Esophagus squamous epithelium (tissue), 5 donors: ENCODE data around the gene AMZ1. TPM values are rescaled to one million over a fixed set of nuclear protein-coding genes. Genes with fewer than 3 reads are reported as not detected.

Experiments used
- DNase-seq: peaks from one replicate; lab custom pipeline; 2025; lab: John Stamatoyannopoulos, UW
- H3K27ac ChIP-seq, 4 donors: fragments of 200-600 bp; sonication (generic); one replicate each; pipeline ENCODE4 v1.5.1; 2016 to 2019; ENCODE audit warnings: mild to moderate bottlenecking in 1 of 4
- H3K27me3 ChIP-seq, 4 donors: fragments of 200-600 bp; sonication (generic); 1 replicate in 3 of 4; 2 replicates in 1 of 4; pipeline versions ENCODE4 v1.5.1 to v1.6.0; 2017 to 2021; ENCODE audit warnings: antibody characterized with exemption in 1 of 4
- H3K36me3 ChIP-seq, 3 donors: fragments of 200-600 bp; sonication (generic); one replicate each; pipeline ENCODE4 v1.5.1; 2016 to 2019
- H3K4me1 ChIP-seq, 3 donors: fragments of 200-600 bp; sonication (generic); one replicate each; pipeline ENCODE4 v1.5.1; 2017 to 2019
- H3K4me3 ChIP-seq, 4 donors: fragments of 200-600 bp; sonication (generic); 1 replicate in 3 of 4; 2 replicates in 1 of 4; pipeline ENCODE4 v1.5.1; 2016 to 2019; ENCODE audit warnings: mild to moderate bottlenecking in 2 of 4, moderate library complexity in 1 of 4
- H3K9me3 ChIP-seq, 3 donors: fragments of 200-600 bp; sonication (generic); one replicate each; pipeline ENCODE4 v1.5.1; 2016 to 2019
- CTCF ChIP-seq, 6 experiments: fragments of 450-650 bp in 4 of 6; fragments of 200-600 bp in 2 of 6; sonication (generic) in 2 of 6; IDR thresholded peaks; one replicate each; pipeline ENCODE4 v1.5.1; 2016 to 2019; ENCODE audit warnings: antibody characterized with exemption in 6 of 6, mild to moderate bottlenecking in 4 of 6, moderate library complexity in 4 of 6
- POLR2A ChIP-seq, 4 donors: fragments of 450-650 bp; IDR thresholded peaks; one replicate each; pipeline ENCODE4 v1.6.1; 2017; ENCODE audit warnings: antibody characterized with exemption in 4 of 4, mild to moderate bottlenecking in 4 of 4, moderate library complexity in 3 of 4
- WGBS, 2 donors: methylation state at CpG; one replicate each; pipeline ENCODE4 v1.1.5; 2018; 5-methylcytosine and 5-hydroxymethylcytosine counted together
- intact Hi-C: fragments of 100-400 bp; cut with DNase I; formaldehyde crosslinking; loops from one replicate; pipeline ENCODE4 v1.15.0; 2022
- total RNA-seq, 4 donors: library from RNA; depleted of rRNA; stranded (reverse); fragments of >200 nt; gene quantifications; one replicate each; pipeline ENCODE4 v1.1.0, GENCODE V29; 2016
- donor health status: DM: yes; HTN: yes; CAD: no.

The AMZ1 gene
- total RNA-seq, 4 donors from 2014 or later = 0.12 to 0.19 TPM; not detected in 2

- Histone ChIP-seq H3K36me3 (peaks cover 0 to 20% (median 0%) of the 10 kb centered on the region in 3 donors), H3K27me3 (no peaks in the 10 kb centered on the region), H3K9me3 (peaks cover 0 to 10% (median 0%) of the 10 kb centered on the region in 3 donors), H3K4me3 (no peak overlapping the region), H3K27ac (peak overlapping the region in 3 of 4 donors; percentile 47 to 70 (median 53)), H3K4me1 (peaks cover 17 to 59% (median 17%) of the 10 kb centered on the region in 3 donors)
- 86 to 96% methylated on average over 9 of the region's 9 CpGs for WGBS, 2 donors
- intact Hi-C loops = no loop called here
- TF ChIP-seq CTCF (IDR thresholded peaks at IDR 0.05) (no peak), POLR2A (IDR thresholded peaks at IDR 0.05) (no peak)
- no peak for DNase-seq
Measured at GRCh38 chr7:2732388-2732787, 44.4 kb downstream of the AMZ1 start.

GRCh38 chr7:2732959-2733584, 45.1 kb downstream of the AMZ1 start:
- Histone ChIP-seq H3K36me3 (peaks cover 0 to 20% (median 0%) of the 10 kb centered on the region in 3 donors), H3K9me3 (peaks cover 0 to 10% (median 0%) of the 10 kb centered on the region in 3 donors), H3K27ac (peak overlapping the region; percentile 17 to 70 (median 50)), H3K4me3 (no peak overlapping the region), H3K4me1 (peaks cover 17 to 65% (median 17%) of the 10 kb centered on the region in 3 donors), H3K27me3 (no peaks in the 10 kb centered on the region)
- TF ChIP-seq CTCF (IDR thresholded peaks at IDR 0.05) = peak in 1 of 6 experiments; percentile 14
- no peak for TF ChIP-seq POLR2A (IDR thresholded peaks at IDR 0.05)
- DNase-seq = no peak
- intact Hi-C loops = no loop called here
- 57 to 60% methylated on average over 10 to 12 of the region's 18 CpGs for WGBS, 2 donors

GRCh38 chr7:2734084-2734686, 46.2 kb downstream of the AMZ1 start:
- Histone ChIP-seq H3K27ac (peak overlapping the region in 3 of 4 donors; percentile 47 to 70 (median 53)), H3K4me3 (no peak overlapping the region), H3K9me3 (peaks cover 0 to 10% (median 0%) of the 10 kb centered on the region in 3 donors), H3K27me3 (no peaks in the 10 kb centered on the region), H3K36me3 (peaks cover 0 to 20% (median 0%) of the 10 kb centered on the region in 3 donors), H3K4me1 (peaks cover 10 to 63% (median 11%) of the 10 kb centered on the region in 3 donors)
- no peak for DNase-seq
- intact Hi-C loops = no loop called here
- TF ChIP-seq CTCF (IDR thresholded peaks at IDR 0.05) (no peak), POLR2A (IDR thresholded peaks at IDR 0.05) (no peak)
- 95 to 97% methylated on average over 12 to 24 of the region's 24 CpGs for WGBS, 2 donors

- intact Hi-C loops = no loop called here
- H3K27me3 ChIP-seq = no peaks in the 10 kb centered on the region
- peaks cover 10 to 55% (median 11%) of the 10 kb centered on the region in 3 donors for H3K4me1 ChIP-seq
- peaks cover 0 to 17% (median 0%) of the 10 kb centered on the region in 3 donors for H3K36me3 ChIP-seq
- H3K27ac ChIP-seq = peak overlapping the region in 3 of 4 donors; percentile 23 to 47 (median 45)
- H3K9me3 ChIP-seq = peaks cover 0 to 10% (median 0%) of the 10 kb centered on the region in 3 donors
- WGBS, 2 donors = 74 to 80% methylated on average over 6 to 11 of the region's 33 CpGs
- no peak for DNase-seq
- no peak overlapping the region for H3K4me3 ChIP-seq
- TF ChIP-seq POLR2A (IDR thresholded peaks at IDR 0.05) = no peak
- no peak for TF ChIP-seq CTCF (IDR thresholded peaks at IDR 0.05)
Measured at GRCh38 chr7:2734751-2735571, 47.0 kb downstream of the AMZ1 start.
